ENCODE results near the gene BCL11B.

BCL11B gene

GRCh38 chr14:99132821-99133635 is 139.0 kb downstream of the BCL11B start:
- no peak overlapping the region for H3K27ac ChIP-seq (ENCODE audit: low read depth in 2 of 2, low read length in 2 of 2)

GRCh38 chr14:99131632-99132271 is 140.2 kb downstream of the BCL11B start:
- no peaks in the 10 kb centered on the region for H3K36me3 ChIP-seq (ENCODE audit: control insufficient read depth in 2 of 2, insufficient read depth in 2 of 2, low read length in 2 of 2)
- no peaks in the 10 kb centered on the region for H3K9me3 ChIP-seq (ENCODE audit: control insufficient read depth in 2 of 2, low read length in 2 of 2)
- no peaks in the 10 kb centered on the region for H3K27me3 ChIP-seq (ENCODE audit: control insufficient read depth in 2 of 2, insufficient read depth in 2 of 2, low read length in 2 of 2)
- H3K4me3 ChIP-seq (ENCODE audit: low read length in 2 of 2), result no peak overlapping the region
- H3K27ac ChIP-seq (ENCODE audit: low read depth in 2 of 2, low read length in 2 of 2), result no peak overlapping the region
- H3K9ac ChIP-seq (ENCODE audit: low read depth in 1 of 2, low read length in 2 of 2), result no peak overlapping the region
- H3K4me1 ChIP-seq (ENCODE audit: control insufficient read depth in 2 of 2, insufficient read depth in 2 of 2, low read length in 2 of 2), result no peaks in the 10 kb centered on the region

More at GRCh38 chr14:99132821-99133635, 139.0 kb downstream of the BCL11B start:
- Histone ChIP-seq H3K4me1 (ENCODE audit: control insufficient read depth in 2 of 2, insufficient read depth in 2 of 2, low read length in 2 of 2) (no peaks in the 10 kb centered on the region), H3K9ac (ENCODE audit: low read depth in 1 of 2, low read length in 2 of 2) (no peak overlapping the region), H3K4me3 (ENCODE audit: low read length in 2 of 2) (no peak overlapping the region), H3K27me3 (ENCODE audit: control insufficient read depth in 2 of 2, insufficient read depth in 2 of 2, low read length in 2 of 2) (no peaks in the 10 kb centered on the region), H3K36me3 (ENCODE audit: control insufficient read depth in 2 of 2, insufficient read depth in 2 of 2, low read length in 2 of 2) (no peaks in the 10 kb centered on the region), H3K9me3 (ENCODE audit: control insufficient read depth in 2 of 2, low read length in 2 of 2) (no peaks in the 10 kb centered on the region)

- no peak overlapping the region for H3K27ac ChIP-seq (ENCODE audit: low read depth in 2 of 2, low read length in 2 of 2)
- H3K27me3 ChIP-seq (ENCODE audit: control insufficient read depth in 2 of 2, insufficient read depth in 2 of 2, low read length in 2 of 2), result no peaks in the 10 kb centered on the region
- no peaks in the 10 kb centered on the region for H3K4me1 ChIP-seq (ENCODE audit: control insufficient read depth in 2 of 2, insufficient read depth in 2 of 2, low read length in 2 of 2)
Measured at GRCh38 chr14:99129998-99130397, 142.0 kb downstream of the BCL11B start.

GRCh38 chr14:99129211-99129696 is 142.7 kb downstream of the BCL11B start:
- Histone ChIP-seq H3K27ac (ENCODE audit: low read depth in 2 of 2, low read length in 2 of 2) (no peak overlapping the region), H3K27me3 (ENCODE audit: control insufficient read depth in 2 of 2, insufficient read depth in 2 of 2, low read length in 2 of 2) (no peaks in the 10 kb centered on the region), H3K9me3 (ENCODE audit: control insufficient read depth in 2 of 2, low read length in 2 of 2) (no peaks in the 10 kb centered on the region)

More at GRCh38 chr14:99129998-99130397, 142.0 kb downstream of the BCL11B start:
- Histone ChIP-seq H3K4me3 (ENCODE audit: low read length in 2 of 2) (no peak overlapping the region), H3K36me3 (ENCODE audit: control insufficient read depth in 2 of 2, insufficient read depth in 2 of 2, low read length in 2 of 2) (no peaks in the 10 kb centered on the region), H3K9ac (ENCODE audit: low read depth in 1 of 2, low read length in 2 of 2) (no peak overlapping the region), H3K9me3 (ENCODE audit: control insufficient read depth in 2 of 2, low read length in 2 of 2) (no peaks in the 10 kb centered on the region)

GRCh38 chr14:99128185-99128584 is 143.8 kb downstream of the BCL11B start:
- no peaks in the 10 kb centered on the region for H3K4me1 ChIP-seq (ENCODE audit: control insufficient read depth in 2 of 2, insufficient read depth in 2 of 2, low read length in 2 of 2)
- H3K27ac ChIP-seq (ENCODE audit: low read depth in 2 of 2, low read length in 2 of 2), result no peak overlapping the region
- H3K27me3 ChIP-seq (ENCODE audit: control insufficient read depth in 2 of 2, insufficient read depth in 2 of 2, low read length in 2 of 2), result no peaks in the 10 kb centered on the region
- no peaks in the 10 kb centered on the region for H3K36me3 ChIP-seq (ENCODE audit: control insufficient read depth in 2 of 2, insufficient read depth in 2 of 2, low read length in 2 of 2)
- no peak overlapping the region for H3K9ac ChIP-seq (ENCODE audit: low read depth in 1 of 2, low read length in 2 of 2)
- no peaks in the 10 kb centered on the region for H3K9me3 ChIP-seq (ENCODE audit: control insufficient read depth in 2 of 2, low read length in 2 of 2)
- H3K4me3 ChIP-seq (ENCODE audit: low read length in 2 of 2), result no peak overlapping the region

More at GRCh38 chr14:99129211-99129696, 142.7 kb downstream of the BCL11B start:
- no peaks in the 10 kb centered on the region for H3K36me3 ChIP-seq (ENCODE audit: control insufficient read depth in 2 of 2, insufficient read depth in 2 of 2, low read length in 2 of 2)
- H3K9ac ChIP-seq (ENCODE audit: low read depth in 1 of 2, low read length in 2 of 2), result no peak overlapping the region
- no peak overlapping the region for H3K4me3 ChIP-seq (ENCODE audit: low read length in 2 of 2)
- no peaks in the 10 kb centered on the region for H3K4me1 ChIP-seq (ENCODE audit: control insufficient read depth in 2 of 2, insufficient read depth in 2 of 2, low read length in 2 of 2)

GRCh38 chr14:99127651-99128167 is 144.3 kb downstream of the BCL11B start:
- Histone ChIP-seq H3K36me3 (ENCODE audit: control insufficient read depth in 2 of 2, insufficient read depth in 2 of 2, low read length in 2 of 2) (no peaks in the 10 kb centered on the region), H3K27me3 (ENCODE audit: control insufficient read depth in 2 of 2, insufficient read depth in 2 of 2, low read length in 2 of 2) (no peaks in the 10 kb centered on the region), H3K4me3 (ENCODE audit: low read length in 2 of 2) (no peak overlapping the region), H3K4me1 (ENCODE audit: control insufficient read depth in 2 of 2, insufficient read depth in 2 of 2, low read length in 2 of 2) (no peaks in the 10 kb centered on the region), H3K9ac (ENCODE audit: low read depth in 1 of 2, low read length in 2 of 2) (no peak overlapping the region), H3K9me3 (ENCODE audit: control insufficient read depth in 2 of 2, low read length in 2 of 2) (no peaks in the 10 kb centered on the region), H3K27ac (ENCODE audit: low read depth in 2 of 2, low read length in 2 of 2) (no peak overlapping the region)

GRCh38 chr14:99125616-99126431 is 146.2 kb downstream of the BCL11B start:
- Histone ChIP-seq H3K36me3 (ENCODE audit: control insufficient read depth in 2 of 2, insufficient read depth in 2 of 2, low read length in 2 of 2) (no peaks in the 10 kb centered on the region), H3K27me3 (ENCODE audit: control insufficient read depth in 2 of 2, insufficient read depth in 2 of 2, low read length in 2 of 2) (no peaks in the 10 kb centered on the region), H3K4me3 (ENCODE audit: low read length in 2 of 2) (no peak overlapping the region), H3K27ac (ENCODE audit: low read depth in 2 of 2, low read length in 2 of 2) (no peak overlapping the region), H3K9me3 (ENCODE audit: control insufficient read depth in 2 of 2, low read length in 2 of 2) (no peaks in the 10 kb centered on the region), H3K9ac (ENCODE audit: low read depth in 1 of 2, low read length in 2 of 2) (no peak overlapping the region), H3K4me1 (ENCODE audit: control insufficient read depth in 2 of 2, insufficient read depth in 2 of 2, low read length in 2 of 2) (no peaks in the 10 kb centered on the region)

GRCh38 chr14:99125113-99125512 is 146.9 kb downstream of the BCL11B start:
- H3K9ac ChIP-seq (ENCODE audit: low read depth in 1 of 2, low read length in 2 of 2), result no peak overlapping the region
- no peaks in the 10 kb centered on the region for H3K9me3 ChIP-seq (ENCODE audit: control insufficient read depth in 2 of 2, low read length in 2 of 2)
- H3K27ac ChIP-seq (ENCODE audit: low read depth in 2 of 2, low read length in 2 of 2), result no peak overlapping the region
- H3K27me3 ChIP-seq (ENCODE audit: control insufficient read depth in 2 of 2, insufficient read depth in 2 of 2, low read length in 2 of 2), result no peaks in the 10 kb centered on the region
- H3K4me1 ChIP-seq (ENCODE audit: control insufficient read depth in 2 of 2, insufficient read depth in 2 of 2, low read length in 2 of 2), result no peaks in the 10 kb centered on the region
- H3K4me3 ChIP-seq (ENCODE audit: low read length in 2 of 2), result no peak overlapping the region
- no peaks in the 10 kb centered on the region for H3K36me3 ChIP-seq (ENCODE audit: control insufficient read depth in 2 of 2, insufficient read depth in 2 of 2, low read length in 2 of 2)

- Histone ChIP-seq H3K9me3 (ENCODE audit: control insufficient read depth in 2 of 2, low read length in 2 of 2) (no peaks in the 10 kb centered on the region), H3K4me1 (ENCODE audit: control insufficient read depth in 2 of 2, insufficient read depth in 2 of 2, low read length in 2 of 2) (no peaks in the 10 kb centered on the region), H3K27ac (ENCODE audit: low read depth in 2 of 2, low read length in 2 of 2) (no peak overlapping the region), H3K9ac (ENCODE audit: low read depth in 1 of 2, low read length in 2 of 2) (no peak overlapping the region), H3K4me3 (ENCODE audit: low read length in 2 of 2) (no peak overlapping the region), H3K27me3 (ENCODE audit: control insufficient read depth in 2 of 2, insufficient read depth in 2 of 2, low read length in 2 of 2) (peaks cover 0 to 1% of the 10 kb centered on the region in 2 donors), H3K36me3 (ENCODE audit: control insufficient read depth in 2 of 2, insufficient read depth in 2 of 2, low read length in 2 of 2) (no peaks in the 10 kb centered on the region)
Measured at GRCh38 chr14:99124482-99125105, 147.4 kb downstream of the BCL11B start.

All from mucosa of rectum (tissue), 2 donors.